GM12864 (cell line): ENCODE data around the gene TCF23.
A peak's percentile ranks its signal among the peaks of the same experiment; 100 is the strongest.

Experiments used
- DNase-seq: peaks from one replicate; pipeline ENCODE4 v3.0.0-alpha.2; 2011; ENCODE audit warnings: low read depth
- H3K4me3 ChIP-seq: 2 replicates; pipeline ENCODE4 v1.5.1; 2011; ENCODE audit warnings: mild to moderate bottlenecking, low read depth, low read length, control low read depth
- CTCF ChIP-seq: IDR thresholded peaks from 2 replicates; pipeline ENCODE4 v1.5.1; 2011; ENCODE audit warnings: low read depth, mild to moderate bottlenecking, moderate library complexity, low read length, control low read depth, inconsistent platforms; ENCODE audit errors: missing control alignments

Gene TCF23

GRCh38 chr2:27159271-27159670, 10.5 kb downstream of the TCF23 start:
- H3K4me3 ChIP-seq, result no peak overlapping the region
- no peak for DNase-seq
- no peak for TF ChIP-seq CTCF

- no peak for TF ChIP-seq CTCF
- no peak overlapping the region for H3K4me3 ChIP-seq
- no peak for DNase-seq
Measured at GRCh38 chr2:27160191-27160590, 11.4 kb downstream of the TCF23 start.

GRCh38 chr2:27162151-27163121, 13.6 kb downstream of the TCF23 start:
- TF ChIP-seq CTCF, result no peak
- DNase-seq, result no peak
- H3K4me3 ChIP-seq, result no peak overlapping the region

- H3K4me3 ChIP-seq, result no peak overlapping the region
- no peak for TF ChIP-seq CTCF
- DNase-seq, result peak; percentile 49
Measured at GRCh38 chr2:27164960-27165763, 16.4 kb downstream of the TCF23 start.

GRCh38 chr2:27170581-27171337, 22.0 kb downstream of the TCF23 start:
- no peak for DNase-seq
- no peak overlapping the region for H3K4me3 ChIP-seq
- TF ChIP-seq CTCF, result no peak

- no peak overlapping the region for H3K4me3 ChIP-seq
- TF ChIP-seq CTCF, result no peak
- no peak for DNase-seq
Measured at GRCh38 chr2:27171351-27171848, 22.6 kb downstream of the TCF23 start.
